SK-N-SH treated with all-trans-retinoic acid at 6 μM for 48 hours (cell line): Measurements from ENCODE around the gene GJA5.

ENCODE experiments used
- ATAC-seq: fragments of 200-7000 bp; cut with Tn5 transposase; 3 replicates; pipeline ENCODE4 v1.9.1; 2020; ENCODE audit warnings: mild to moderate bottlenecking, moderate library complexity
- ARNTL ChIP-seq: fragments of 450-650 bp; formaldehyde crosslinking; IDR thresholded peaks from 2 replicates; pipeline ENCODE4 v1.5.0; 2020; ENCODE audit warnings: low read depth, mild to moderate bottlenecking, moderate library complexity, borderline replicate concordance
- ESRRG ChIP-seq: fragments of 250-450 bp; sonication (Bioruptor Pico); IDR thresholded peaks from 2 replicates; pipeline ENCODE4 v1.6.1; 2021; ENCODE audit warnings: mild to moderate bottlenecking
- GLIS3 ChIP-seq: fragments of 250-450 bp; sonication (Bioruptor Pico); IDR thresholded peaks from 2 replicates; pipeline ENCODE4 v1.5.0; 2020; ENCODE audit warnings: mild to moderate bottlenecking, moderate library complexity
- OSR1 ChIP-seq: fragments of 250-450 bp; sonication (Bioruptor Pico); IDR thresholded peaks from 2 replicates; pipeline ENCODE4 v1.8.0; 2022; ENCODE audit warnings: moderate library complexity, mild to moderate bottlenecking, inconsistent platforms
- PATZ1 ChIP-seq: fragments of 250-450 bp; sonication (Bioruptor Pico); IDR thresholded peaks from 2 replicates; pipeline ENCODE4 v1.8.0; 2020; ENCODE audit warnings: mild to moderate bottlenecking, moderate library complexity, borderline replicate concordance
- POU6F1 ChIP-seq: fragments of 250-450 bp; sonication (Bioruptor Pico); IDR thresholded peaks from 2 replicates; pipeline ENCODE4 v1.8.0; 2021; ENCODE audit warnings: low read depth, mild to moderate bottlenecking, moderate library complexity, borderline replicate concordance
- PPARA ChIP-seq: fragments of 250-450 bp; sonication (Bioruptor Pico); IDR thresholded peaks from 2 replicates; pipeline ENCODE4 v1.5.0; 2020; ENCODE audit warnings: mild to moderate bottlenecking, borderline replicate concordance
- RARB ChIP-seq: fragments of 250-450 bp; sonication (Bioruptor Pico); IDR thresholded peaks from 2 replicates; pipeline ENCODE4 v1.8.0; 2021; ENCODE audit warnings: mild to moderate bottlenecking, moderate library complexity
- SNAI2 ChIP-seq: fragments of 250-450 bp; sonication (Bioruptor Pico); IDR thresholded peaks from 2 replicates; pipeline ENCODE4 v1.5.0; 2020; ENCODE audit warnings: mild to moderate bottlenecking, moderate library complexity
- TCF4 ChIP-seq: fragments of 250-450 bp; sonication (Bioruptor Pico); IDR thresholded peaks from 2 replicates; pipeline ENCODE4 v1.8.0; 2021; ENCODE audit warnings: mild to moderate bottlenecking, moderate library complexity, borderline replicate concordance
- TSHZ2 ChIP-seq: fragments of 250-450 bp; sonication (Bioruptor Pico); IDR thresholded peaks from 2 replicates; pipeline ENCODE4 v1.5.0; 2020; ENCODE audit warnings: mild to moderate bottlenecking, moderate library complexity
- ZC3H10 ChIP-seq: fragments of 250-450 bp; sonication (Bioruptor Pico); IDR thresholded peaks from 2 replicates; pipeline ENCODE4 v1.5.1; 2021; ENCODE audit warnings: mild to moderate bottlenecking, moderate library complexity
- ZFP3 ChIP-seq: fragments of 250-450 bp; sonication (Bioruptor Pico); IDR thresholded peaks from 2 replicates; pipeline ENCODE4 v1.5.0; 2020; ENCODE audit warnings: mild to moderate bottlenecking, moderate library complexity
- ZFP30 ChIP-seq: fragments of 450-650 bp; formaldehyde crosslinking; IDR thresholded peaks from 2 replicates; pipeline ENCODE4 v1.5.0; 2022; ENCODE audit warnings: mild to moderate bottlenecking, moderate library complexity
- ZNF565 ChIP-seq: fragments of 450-650 bp; formaldehyde crosslinking; conservative IDR thresholded peaks from 2 replicates; pipeline ENCODE4 v1.5.0; 2020; ENCODE audit warnings: low read depth, mild to moderate bottlenecking, moderate library complexity
- ZNF70 ChIP-seq: fragments of 450-650 bp; formaldehyde crosslinking; IDR thresholded peaks from 2 replicates; pipeline ENCODE4 v1.5.0; 2020; ENCODE audit warnings: mild to moderate bottlenecking, moderate library complexity
- ZNF8 ChIP-seq: fragments of 450-650 bp; formaldehyde crosslinking; IDR thresholded peaks from 2 replicates; pipeline ENCODE4 v1.5.0; 2020; ENCODE audit warnings: mild to moderate bottlenecking, moderate library complexity
- TF ChIP-seq, protein P1 (sequence below): fragments of 250-450 bp; sonication (Bioruptor Pico); IDR thresholded peaks from 2 replicates; pipeline ENCODE4 v1.5.1; 2020; ENCODE audit warnings: low read depth, mild to moderate bottlenecking, moderate library complexity

The GJA5 gene

GRCh38 chr1:147725685-147726084, 34.7 kb downstream of the GJA5 start (continued):
- no peak for TF ChIP-seq TSHZ2 (CRISPR knock-in tag)
- TF ChIP-seq ZFP30 (CRISPR knock-in tag), result no peak
- no peak for TF ChIP-seq ZNF70
- no peak for TF ChIP-seq TCF4 (CRISPR knock-in tag)

DNA sequence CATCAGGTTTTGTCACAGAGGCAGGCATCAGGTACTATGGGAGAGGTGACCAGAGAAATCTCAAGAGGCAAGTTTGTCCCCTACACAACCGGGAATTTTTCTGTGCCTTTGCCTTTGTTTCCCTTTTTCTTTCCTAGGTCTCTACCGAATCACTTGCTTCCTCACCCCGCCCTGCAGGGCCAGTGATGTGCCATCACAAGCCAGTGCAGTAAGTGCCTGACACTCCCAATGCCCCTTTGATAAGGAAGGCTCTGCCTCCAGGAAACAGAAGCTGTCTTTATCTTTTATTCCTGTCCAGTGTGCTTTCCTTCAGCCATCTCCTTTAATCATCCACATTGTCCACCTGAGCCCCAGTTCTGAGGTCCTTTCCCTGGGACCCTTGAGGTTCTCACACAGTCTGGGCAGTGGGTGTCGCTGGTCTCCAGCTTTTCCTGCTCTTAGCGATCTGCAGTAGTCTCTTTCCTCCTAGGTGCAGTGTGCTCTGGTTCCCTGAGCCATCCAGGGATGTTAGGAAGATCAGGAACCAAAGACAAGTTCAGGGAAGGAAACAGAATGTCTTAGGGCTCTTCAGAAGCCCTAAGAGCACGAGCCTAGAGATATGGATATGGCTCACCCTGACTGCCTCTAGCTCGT, 36.6 kb downstream of the GJA5 start:
- peak; percentile 78 for ATAC-seq
- no peak for TF ChIP-seq OSR1 (CRISPR knock-in tag)
- TF ChIP-seq GLIS3 (CRISPR knock-in tag), result no peak
- TF ChIP-seq ZFP30 (CRISPR knock-in tag), result no peak
- no peak for TF ChIP-seq PPARA (CRISPR knock-in tag)
- TF ChIP-seq TCF4 (CRISPR knock-in tag), result no peak
- TF ChIP-seq ARNTL (CRISPR knock-in tag), result no peak
- TF ChIP-seq ESRRG (CRISPR knock-in tag), result no peak
- no peak for TF ChIP-seq POU6F1 (CRISPR knock-in tag)
- no peak for TF ChIP-seq ZC3H10 (CRISPR knock-in tag)
- no peak for TF ChIP-seq ZNF565
- TF ChIP-seq, protein P1, sequence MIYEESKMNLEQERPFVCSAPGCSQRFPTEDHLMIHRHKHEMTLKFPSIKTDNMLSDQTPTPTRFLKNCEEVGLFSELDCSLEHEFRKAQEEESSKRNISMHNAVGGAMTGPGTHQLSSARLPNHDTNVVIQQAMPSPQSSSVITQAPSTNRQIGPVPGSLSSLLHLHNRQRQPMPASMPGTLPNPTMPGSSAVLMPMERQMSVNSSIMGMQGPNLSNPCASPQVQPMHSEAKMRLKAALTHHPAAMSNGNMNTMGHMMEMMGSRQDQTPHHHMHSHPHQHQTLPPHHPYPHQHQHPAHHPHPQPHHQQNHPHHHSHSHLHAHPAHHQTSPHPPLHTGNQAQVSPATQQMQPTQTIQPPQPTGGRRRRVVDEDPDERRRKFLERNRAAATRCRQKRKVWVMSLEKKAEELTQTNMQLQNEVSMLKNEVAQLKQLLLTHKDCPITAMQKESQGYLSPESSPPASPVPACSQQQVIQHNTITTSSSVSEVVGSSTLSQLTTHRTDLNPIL (CRISPR knock-in tag), result no peak
- TF ChIP-seq ZFP3 (CRISPR knock-in tag), result no peak
- TF ChIP-seq, all 23 proteins: peak for 0

- ATAC-seq, result no peak
- TF ChIP-seq ESRRG (CRISPR knock-in tag) (no peak), TCF4 (CRISPR knock-in tag) (no peak), ZNF70 (no peak)
- TF ChIP-seq, protein P1 (CRISPR knock-in tag), result no peak
Observed at GRCh38 chr1:147722124-147722523, 38.3 kb downstream of the GJA5 start.

DNA sequence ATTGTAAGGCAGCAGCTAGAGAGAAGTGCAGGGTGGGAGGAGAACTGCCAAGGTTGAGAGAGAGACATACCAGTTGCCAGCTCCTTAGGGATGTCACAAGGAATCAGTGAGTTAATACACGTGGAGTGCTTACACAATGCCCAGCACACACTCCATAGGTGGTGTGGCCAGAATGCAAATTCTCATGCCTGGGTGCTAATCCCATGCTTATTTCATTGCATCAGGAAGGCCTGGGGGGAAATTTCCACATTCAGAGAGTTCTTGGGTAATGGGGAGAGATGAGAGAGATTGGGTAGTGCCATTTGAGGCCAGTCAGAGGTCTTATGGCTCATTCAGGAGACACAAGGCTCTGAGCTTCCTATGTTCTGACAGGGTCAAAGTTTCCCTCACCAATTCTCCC, 38.7 kb downstream of the GJA5 start:
- no peak for ATAC-seq
- no peak for TF ChIP-seq POU6F1 (CRISPR knock-in tag)
- no peak for TF ChIP-seq PATZ1 (CRISPR knock-in tag)
- TF ChIP-seq SNAI2 (CRISPR knock-in tag), result no peak
- no peak for TF ChIP-seq RARB
- TF ChIP-seq ZNF8 (CRISPR knock-in tag), result no peak
- TF ChIP-seq OSR1 (CRISPR knock-in tag), result no peak
- TF ChIP-seq ARNTL (CRISPR knock-in tag), result no peak
- TF ChIP-seq ESRRG (CRISPR knock-in tag), result no peak
